HUES48 (cell line): ENCODE measurements around the gene STARD10.

Experiments used
- H3K27ac ChIP-seq: one replicate; pipeline ENCODE4 v1.7.0; 2013; ENCODE audit warnings: low read depth, low read length, inconsistent platforms
- H3K27me3 ChIP-seq: 2 replicates; pipeline ENCODE4 v1.6.1; 2013; ENCODE audit warnings: mild to moderate bottlenecking, low read length; ENCODE audit not compliant: control insufficient read depth, insufficient read depth
- H3K36me3 ChIP-seq: 2 replicates; pipeline ENCODE4 v1.6.1; 2013; ENCODE audit warnings: low read length; ENCODE audit not compliant: control insufficient read depth, insufficient read depth
- H3K4me1 ChIP-seq: 2 replicates; pipeline ENCODE4 v1.6.1; 2013; ENCODE audit warnings: mild to moderate bottlenecking, low read length; ENCODE audit not compliant: control insufficient read depth, insufficient read depth
- H3K4me3 ChIP-seq: 2 replicates; pipeline ENCODE4 v1.5.1; 2013; ENCODE audit warnings: mild to moderate bottlenecking, low read depth, low read length
- H3K9ac ChIP-seq: 2 replicates; pipeline ENCODE4 v1.6.1; 2013; ENCODE audit warnings: mild to moderate bottlenecking, low read depth, low read length, moderate library complexity
- H3K9me3 ChIP-seq: 2 replicates; pipeline ENCODE4 v1.6.1; 2013; ENCODE audit warnings: low read length; ENCODE audit not compliant: control insufficient read depth, insufficient read depth

Gene STARD10

GRCh38 chr11:72778535-72779494, 15.0 kb downstream of the STARD10 start:
- H3K9me3 ChIP-seq = no peaks in the 10 kb centered on the region
- H3K9ac ChIP-seq = no peak overlapping the region
- no peaks in the 10 kb centered on the region for H3K36me3 ChIP-seq
- peaks cover 8% of the 10 kb centered on the region for H3K27me3 ChIP-seq
- no peak overlapping the region for H3K27ac ChIP-seq
- peaks cover 9% of the 10 kb centered on the region; the same call in 1 of the 2 replicates for H3K4me1 ChIP-seq
- no peak overlapping the region for H3K4me3 ChIP-seq

- peaks cover 9% of the 10 kb centered on the region; the same call in 1 of the 2 replicates for H3K4me1 ChIP-seq
These were observed 16.0 kb downstream of the STARD10 start for GRCh38 chr11:72777755-72778278.

GRCh38 chr11:72776844-72777754, 16.7 kb downstream of the STARD10 start:
- Histone ChIP-seq H3K9me3 (no peaks in the 10 kb centered on the region), H3K27me3 (peaks cover 8% of the 10 kb centered on the region), H3K9ac (no peak overlapping the region), H3K4me3 (no peak overlapping the region), H3K27ac (no peak overlapping the region), H3K4me1 (peaks cover 5% of the 10 kb centered on the region; the same call in 1 of the 2 replicates), H3K36me3 (no peaks in the 10 kb centered on the region)

More at GRCh38 chr11:72777755-72778278, 16.0 kb downstream of the STARD10 start:
- Histone ChIP-seq H3K27me3 (peaks cover 8% of the 10 kb centered on the region), H3K9ac (no peak overlapping the region), H3K4me3 (no peak overlapping the region), H3K36me3 (no peaks in the 10 kb centered on the region), H3K9me3 (no peaks in the 10 kb centered on the region), H3K27ac (no peak overlapping the region)

GRCh38 chr11:72776117-72776843, 17.6 kb downstream of the STARD10 start:
- Histone ChIP-seq H3K9me3 (no peaks in the 10 kb centered on the region), H3K27ac (no peak overlapping the region), H3K9ac (no peak overlapping the region), H3K36me3 (no peaks in the 10 kb centered on the region), H3K4me1 (0 out of 2 replicates have a peak, but pooled peaks cover 2% of the 10 kb centered on the region), H3K4me3 (no peak overlapping the region), H3K27me3 (peaks cover 8% of the 10 kb centered on the region)

- no peaks in the 10 kb centered on the region for H3K36me3 ChIP-seq
- no peak overlapping the region for H3K27ac ChIP-seq
- H3K4me3 ChIP-seq = no peak overlapping the region
- H3K9me3 ChIP-seq = no peaks in the 10 kb centered on the region
- no peak overlapping the region for H3K9ac ChIP-seq
- H3K27me3 ChIP-seq = peaks cover 1% of the 10 kb centered on the region
- H3K4me1 ChIP-seq = no peaks in the 10 kb centered on the region
These were observed 18.3 kb downstream of the STARD10 start for GRCh38 chr11:72775288-72776110.

GRCh38 chr11:72774499-72774898, 19.3 kb downstream of the STARD10 start:
- Histone ChIP-seq H3K4me1 (no peaks in the 10 kb centered on the region), H3K9me3 (no peaks in the 10 kb centered on the region), H3K36me3 (no peaks in the 10 kb centered on the region), H3K9ac (no peak overlapping the region), H3K27me3 (no peaks in the 10 kb centered on the region), H3K27ac (no peak overlapping the region), H3K4me3 (no peak overlapping the region)

- H3K4me1 ChIP-seq = peaks cover 4% of the 10 kb centered on the region
- no peak overlapping the region for H3K27ac ChIP-seq
- no peak overlapping the region for H3K4me3 ChIP-seq
- H3K27me3 ChIP-seq = no peaks in the 10 kb centered on the region
- no peaks in the 10 kb centered on the region for H3K36me3 ChIP-seq
- no peaks in the 10 kb centered on the region for H3K9me3 ChIP-seq
- no peak overlapping the region for H3K9ac ChIP-seq
These were observed 20.2 kb downstream of the STARD10 start for GRCh38 chr11:72773696-72774095.

GRCh38 chr11:72773291-72773690, 20.6 kb downstream of the STARD10 start:
- Histone ChIP-seq H3K4me3 (no peak overlapping the region), H3K4me1 (peaks cover 8% of the 10 kb centered on the region), H3K27ac (no peak overlapping the region)

GRCh38 chr11:72772059-72772458, 21.8 kb downstream of the STARD10 start:
- Histone ChIP-seq H3K4me1 (peaks cover 16% of the 10 kb centered on the region), H3K4me3 (no peak overlapping the region), H3K36me3 (no peaks in the 10 kb centered on the region), H3K9me3 (no peaks in the 10 kb centered on the region), H3K9ac (no peak overlapping the region), H3K27ac (no peak overlapping the region), H3K27me3 (no peaks in the 10 kb centered on the region)

More at GRCh38 chr11:72773291-72773690, 20.6 kb downstream of the STARD10 start:
- no peaks in the 10 kb centered on the region for H3K9me3 ChIP-seq
- no peaks in the 10 kb centered on the region for H3K27me3 ChIP-seq
- no peak overlapping the region for H3K9ac ChIP-seq
- H3K36me3 ChIP-seq = no peaks in the 10 kb centered on the region
